Measurements from ENCODE around the gene OPA1.

OPA1 gene

GRCh38 chr3:193711523-193711963 lies 118.5 kb downstream of the OPA1 start:
- Histone ChIP-seq H2AFZ (ENCODE audit: low read depth, low read length) (no peak overlapping the region), H4K20me1 (ENCODE audit: insufficient read depth, low read length) (no peaks in the 10 kb centered on the region), H3K27ac (ENCODE audit: low read length) (no peak overlapping the region), H3K9ac (ENCODE audit: low read depth, low read length) (no peak overlapping the region), H3K27me3 (ENCODE audit: insufficient read depth, low read length, poor library complexity) (no peaks in the 10 kb centered on the region), H3K4me3 (ENCODE audit: low read depth in 1 of 2, low read length in 2 of 2) (no peak overlapping the region), H3K4me1 (ENCODE audit: insufficient read depth, low read length) (0 out of 2 replicates have a peak, but pooled peaks cover 3% of the 10 kb centered on the region), H3K4me2 (ENCODE audit: insufficient read depth, low read length) (no peak overlapping the region), H3K36me3 (ENCODE audit: insufficient read depth, low read length) (no peaks in the 10 kb centered on the region), H3K79me2 (ENCODE audit: insufficient read depth, low read length) (no peaks in the 10 kb centered on the region), H3K9me3 (ENCODE audit: insufficient read depth, low read length, severe bottlenecking) (peaks cover 17% of the 10 kb centered on the region)
- DNase-seq (no peak), ATAC-seq (ENCODE audit: insufficient read depth, low read depth) (no peak)
- TF ChIP-seq CTCF (IDR thresholded peaks at IDR 0.05; ENCODE audit: borderline replicate concordance, extremely low read depth, low read length, poor library complexity, severe bottlenecking) (no peak), EZH2 (IDR thresholded peaks at IDR 0.05; ENCODE audit: borderline replicate concordance, low read depth, low read length, severe bottlenecking) (no peak)

GRCh38 chr3:193711964-193712598 lies 119.1 kb downstream of the OPA1 start:
- Histone ChIP-seq H3K36me3 (ENCODE audit: insufficient read depth, low read length) (no peaks in the 10 kb centered on the region), H3K9ac (ENCODE audit: low read depth, low read length) (no peak overlapping the region), H3K27me3 (ENCODE audit: insufficient read depth, low read length, poor library complexity) (no peaks in the 10 kb centered on the region), H3K4me2 (ENCODE audit: insufficient read depth, low read length) (no peak overlapping the region), H3K27ac (ENCODE audit: low read length) (no peak overlapping the region), H3K4me1 (ENCODE audit: insufficient read depth, low read length) (0 out of 2 replicates have a peak, but pooled peaks cover 3% of the 10 kb centered on the region), H4K20me1 (ENCODE audit: insufficient read depth, low read length) (no peaks in the 10 kb centered on the region), H3K9me3 (ENCODE audit: insufficient read depth, low read length, severe bottlenecking) (peaks cover 17% of the 10 kb centered on the region), H3K4me3 (ENCODE audit: low read depth in 1 of 2, low read length in 2 of 2) (no peak overlapping the region), H3K79me2 (ENCODE audit: insufficient read depth, low read length) (no peaks in the 10 kb centered on the region), H2AFZ (ENCODE audit: low read depth, low read length) (no peak overlapping the region)
- no peak for DNase-seq
- ATAC-seq (ENCODE audit: insufficient read depth, low read depth): no peak
- TF ChIP-seq EZH2 (IDR thresholded peaks at IDR 0.05; ENCODE audit: borderline replicate concordance, low read depth, low read length, severe bottlenecking): no peak
- no peak for TF ChIP-seq CTCF (IDR thresholded peaks at IDR 0.05; ENCODE audit: borderline replicate concordance, extremely low read depth, low read length, poor library complexity, severe bottlenecking)

GRCh38 chr3:193712938-193713337 lies 119.9 kb downstream of the OPA1 start:
- Histone ChIP-seq H3K79me2 (ENCODE audit: insufficient read depth, low read length) (no peaks in the 10 kb centered on the region), H2AFZ (ENCODE audit: low read depth, low read length) (no peak overlapping the region), H3K9me3 (ENCODE audit: insufficient read depth, low read length, severe bottlenecking) (peaks cover 19% of the 10 kb centered on the region), H3K36me3 (ENCODE audit: insufficient read depth, low read length) (no peaks in the 10 kb centered on the region), H3K27ac (ENCODE audit: low read length) (no peak overlapping the region), H3K27me3 (ENCODE audit: insufficient read depth, low read length, poor library complexity) (no peaks in the 10 kb centered on the region), H3K4me1 (ENCODE audit: insufficient read depth, low read length) (0 out of 2 replicates have a peak, but pooled peaks cover 3% of the 10 kb centered on the region), H3K4me2 (ENCODE audit: insufficient read depth, low read length) (no peak overlapping the region), H4K20me1 (ENCODE audit: insufficient read depth, low read length) (no peaks in the 10 kb centered on the region), H3K9ac (ENCODE audit: low read depth, low read length) (no peak overlapping the region), H3K4me3 (ENCODE audit: low read depth in 1 of 2, low read length in 2 of 2) (no peak overlapping the region)
- ATAC-seq (ENCODE audit: insufficient read depth, low read depth) (no peak), DNase-seq (no peak)
- TF ChIP-seq EZH2 (IDR thresholded peaks at IDR 0.05; ENCODE audit: borderline replicate concordance, low read depth, low read length, severe bottlenecking) (no peak), CTCF (IDR thresholded peaks at IDR 0.05; ENCODE audit: borderline replicate concordance, extremely low read depth, low read length, poor library complexity, severe bottlenecking) (no peak)

Data from DND-41 (cell line).